PC-3 (cell line): Measurements from ENCODE around the gene NOP53. TPM values are rescaled to one million over a fixed set of nuclear protein-coding genes. Genes with fewer than 3 reads are reported as not detected.
"Not testable (repeated sequence)": the region's sequence is repeated elsewhere in the genome, so short reads cannot be mapped to it uniquely, and the experiment has no call there.

Source experiments
- ATAC-seq: fragments of 200-7000 bp; cut with Tn5 transposase; 2 replicates; pipeline ENCODE4 v1.9.1; 2020; ENCODE audit warnings: mild to moderate bottlenecking, moderate library complexity
- BruUV-seq: library from RNA; stranded (reverse); fragments of 400-500 nt; replicated peaks from 2 replicates; lab custom pipeline; 2021; lab: Mats Ljungman, UMichigan
- CTCF ChIA-PET: fragments of 300-600 bp; sonication (Branson Sonifier 250); formaldehyde crosslinking; loops from one replicate; lab custom pipeline; 2022; ENCODE audit warnings: antibody characterized with exemption; lab: Charles Lee
- POLR2A ChIA-PET: fragments of 300-600 bp; sonication (Branson Sonifier 250); formaldehyde crosslinking; loops from one replicate; lab custom pipeline; 2022; ENCODE audit warnings: antibody characterized with exemption; ENCODE audit not compliant: unreplicated experiment; lab: Charles Lee
- DNase-seq: peaks from one replicate; pipeline ENCODE4 v3.0.0-alpha.2; 2015
- H2AFZ ChIP-seq: fragments of 300-600 bp; sonication (generic); 2 replicates; pipeline ENCODE4 v1.6.0; 2016; ENCODE audit warnings: antibody characterized with exemption, low read length
- H3F3A ChIP-seq: fragments of 300-600 bp; sonication (generic); one replicate; pipeline ENCODE4 v1.6.0; 2017; ENCODE audit warnings: antibody characterized with exemption, low read length, control low read depth, mild to moderate bottlenecking; ENCODE audit not compliant: unreplicated experiment
- H3K27ac ChIP-seq: fragments of 300-600 bp; sonication (generic); 2 replicates; pipeline ENCODE4 v1.5.1; 2016; ENCODE audit warnings: mild to moderate bottlenecking, low read length
- H3K27me3 ChIP-seq: fragments of 300-600 bp; sonication (generic); 2 replicates; pipeline ENCODE4 v1.6.1; 2016; ENCODE audit warnings: low read length, mixed read lengths
- H3K36me3 ChIP-seq: fragments of 300-600 bp; sonication (generic); 2 replicates; pipeline ENCODE4 v1.6.1; 2016; ENCODE audit warnings: low read depth, mixed run types, low read length, mixed read lengths
- H3K4me1 ChIP-seq: fragments of 300-600 bp; sonication (generic); 2 replicates; pipeline ENCODE4 v1.5.1; 2016; ENCODE audit warnings: low read length; ENCODE audit not compliant: insufficient read depth
- H3K4me2 ChIP-seq: fragments of 300-600 bp; sonication (generic); 2 replicates; pipeline ENCODE4 v1.6.0; 2016; ENCODE audit warnings: low read length
- H3K4me3 ChIP-seq: fragments of 300-600 bp; sonication (generic); 2 replicates; pipeline ENCODE4 v1.5.1; 2016; ENCODE audit warnings: mild to moderate bottlenecking, low read length, mixed read lengths
- H3K79me2 ChIP-seq: fragments of 300-600 bp; sonication (generic); 2 replicates; pipeline ENCODE4 v1.6.1; 2017; ENCODE audit warnings: low read length, mixed read lengths
- H3K9ac ChIP-seq: fragments of 300-600 bp; sonication (generic); 2 replicates; pipeline ENCODE4 v1.6.0; 2016; ENCODE audit warnings: mild to moderate bottlenecking, low read length
- H3K9me2 ChIP-seq: fragments of 300-600 bp; sonication (generic); replicated peaks from 2 replicates; pipeline ENCODE4 v1.6.1; 2016; ENCODE audit warnings: mixed run types, low read length, mixed read lengths
- H3K9me3 ChIP-seq: fragments of 300-600 bp; sonication (generic); 2 replicates; pipeline ENCODE4 v1.6.1; 2016; ENCODE audit warnings: low read length, mixed read lengths
- H4K20me1 ChIP-seq: fragments of 300-600 bp; sonication (generic); 2 replicates; pipeline ENCODE4 v1.6.1; 2016; ENCODE audit warnings: low read length, mixed read lengths
- EZH2 ChIP-seq: fragments of 300-600 bp; sonication (generic); IDR thresholded peaks from one replicate; pipeline ENCODE4 v1.6.1; 2017; ENCODE audit warnings: antibody characterized with exemption, mild to moderate bottlenecking, low read length; ENCODE audit not compliant: unreplicated experiment
- EZH2phosphoT487 ChIP-seq: fragments of 300-600 bp; sonication (generic); IDR thresholded peaks from 2 replicates; pipeline ENCODE4 v1.6.1; 2018; ENCODE audit warnings: mild to moderate bottlenecking, antibody characterized with exemption, low read length, borderline replicate concordance
- intact Hi-C: fragments of 100-400 bp; cut with micrococcal nuclease; formaldehyde crosslinking; loops from 2 replicates; pipeline ENCODE4 v1.9.0; 2023
- total RNA-seq: library from RNA; depleted of rRNA; stranded (reverse); fragments of >200 nt; gene quantifications from 2 replicates; pipeline ENCODE4 v1.2.3, GENCODE V29; 2014
- TF ChIP-seq, protein P1 (sequence below): fragments of 300-600 bp; sonication (generic); conservative IDR thresholded peaks from 2 replicates; pipeline ENCODE4 v1.5.1; 2017; ENCODE audit warnings: antibody characterized with exemption, low read depth, mild to moderate bottlenecking, low read length

NOP53 gene
- total RNA-seq, 1 experiment from 2014 or later, result 61.5 TPM

DNA sequence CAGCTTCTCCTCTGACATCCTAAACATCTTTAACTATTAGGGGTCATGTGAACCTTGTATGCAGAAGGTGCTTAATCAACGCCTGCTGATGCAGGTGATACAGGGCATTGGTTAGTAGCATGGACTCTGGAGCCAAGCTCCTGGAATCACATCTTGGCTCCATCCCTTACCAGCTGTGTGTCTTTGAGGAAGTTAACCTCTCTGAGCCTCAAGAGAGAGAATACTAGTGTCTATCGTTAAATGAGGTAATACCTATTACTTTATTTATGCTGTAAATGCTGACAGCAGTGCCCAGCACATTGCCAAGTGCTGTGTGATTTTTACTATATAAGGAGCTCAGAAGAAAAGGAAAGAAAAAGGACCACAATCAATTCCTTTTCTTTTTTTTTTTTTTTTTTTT, 22.0 kb downstream of the NOP53 start:
- POLR2A ChIA-PET, result interaction anchor here (0.6 kb wide), 1 partner anchor 72 kb away, joined by 6 read pairs; no protein-coding TSS in a partner anchor
- no TSS peak for BruUV-seq
- Histone ChIP-seq H3F3A (no peaks in the 10 kb centered on the region), H3K9ac (no peak overlapping the region), H3K79me2 (no peaks in the 10 kb centered on the region), H2AFZ (no peak overlapping the region), H3K36me3 (no peaks in the 10 kb centered on the region), H3K27me3 (no peaks in the 10 kb centered on the region), H3K27ac (no peak overlapping the region), H4K20me1 (no peaks in the 10 kb centered on the region), H3K4me3 (no peak overlapping the region), H3K4me1 (no peaks in the 10 kb centered on the region), H3K9me2 (no peaks in the 10 kb centered on the region), H3K4me2 (no peak overlapping the region), H3K9me3 (no peaks in the 10 kb centered on the region)
- DNase-seq (no peak), ATAC-seq (no peak)
- intact Hi-C loops, result no loop called here
- TF ChIP-seq, protein P1, sequence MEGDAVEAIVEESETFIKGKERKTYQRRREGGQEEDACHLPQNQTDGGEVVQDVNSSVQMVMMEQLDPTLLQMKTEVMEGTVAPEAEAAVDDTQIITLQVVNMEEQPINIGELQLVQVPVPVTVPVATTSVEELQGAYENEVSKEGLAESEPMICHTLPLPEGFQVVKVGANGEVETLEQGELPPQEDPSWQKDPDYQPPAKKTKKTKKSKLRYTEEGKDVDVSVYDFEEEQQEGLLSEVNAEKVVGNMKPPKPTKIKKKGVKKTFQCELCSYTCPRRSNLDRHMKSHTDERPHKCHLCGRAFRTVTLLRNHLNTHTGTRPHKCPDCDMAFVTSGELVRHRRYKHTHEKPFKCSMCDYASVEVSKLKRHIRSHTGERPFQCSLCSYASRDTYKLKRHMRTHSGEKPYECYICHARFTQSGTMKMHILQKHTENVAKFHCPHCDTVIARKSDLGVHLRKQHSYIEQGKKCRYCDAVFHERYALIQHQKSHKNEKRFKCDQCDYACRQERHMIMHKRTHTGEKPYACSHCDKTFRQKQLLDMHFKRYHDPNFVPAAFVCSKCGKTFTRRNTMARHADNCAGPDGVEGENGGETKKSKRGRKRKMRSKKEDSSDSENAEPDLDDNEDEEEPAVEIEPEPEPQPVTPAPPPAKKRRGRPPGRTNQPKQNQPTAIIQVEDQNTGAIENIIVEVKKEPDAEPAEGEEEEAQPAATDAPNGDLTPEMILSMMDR, result no peak
- no peak for TF ChIP-seq EZH2
- TF ChIP-seq EZH2phosphoT487, result no peak
- CTCF ChIA-PET, result no interaction called here

DNA sequence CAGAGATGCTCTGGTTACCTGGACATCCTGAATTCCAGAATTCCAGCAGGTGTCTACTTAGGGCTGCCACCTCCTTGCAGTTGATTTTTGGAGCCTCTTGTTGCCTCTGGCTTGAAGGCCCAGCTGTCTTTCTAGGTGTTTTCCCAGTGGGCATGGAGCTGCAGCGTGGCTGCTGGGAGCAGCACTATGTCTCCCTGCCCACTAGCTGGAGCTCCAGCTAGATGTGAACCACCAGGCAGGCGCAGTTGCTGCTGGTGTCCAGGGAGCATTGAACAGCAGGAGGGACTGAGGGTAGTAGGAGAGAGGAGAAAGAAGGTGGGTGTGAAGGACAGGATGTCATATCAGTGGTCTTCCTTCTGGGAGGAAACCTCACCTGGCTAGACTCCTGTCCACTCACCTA, 23.3 kb downstream of the NOP53 start:
- no peak overlapping the region for H3K27ac ChIP-seq
- H3K4me2 ChIP-seq, result no peak overlapping the region
- H3F3A ChIP-seq, result no peaks in the 10 kb centered on the region
- no peak for DNase-seq
- no peaks in the 10 kb centered on the region for H3K9me3 ChIP-seq
- no peaks in the 10 kb centered on the region for H4K20me1 ChIP-seq
- intact Hi-C loops, result no loop called here
- H3K27me3 ChIP-seq, result no peaks in the 10 kb centered on the region
- no peak for ATAC-seq
- no peaks in the 10 kb centered on the region for H3K4me1 ChIP-seq
- H3K9ac ChIP-seq, result no peak overlapping the region
- no peaks in the 10 kb centered on the region for H3K79me2 ChIP-seq
- TF ChIP-seq EZH2 (no peak), EZH2phosphoT487 (no peak)
- TF ChIP-seq, protein P1, result no peak
- H3K4me3 ChIP-seq, result no peak overlapping the region
- CTCF ChIA-PET, result interaction anchor here (0.5 to 0.7 kb wide), 2 partner anchors 21 to 101 kb away, joined by 3 to 4 read pairs; no protein-coding TSS in a partner anchor
- BruUV-seq, result no TSS peak
- POLR2A ChIA-PET, result no interaction called here
- H2AFZ ChIP-seq, result no peak overlapping the region
- no peaks in the 10 kb centered on the region for H3K9me2 ChIP-seq
- no peaks in the 10 kb centered on the region for H3K36me3 ChIP-seq

- Histone ChIP-seq H3K9me3 (no peaks in the 10 kb centered on the region), H3K4me3 (no peak overlapping the region), H3K79me2 (no peaks in the 10 kb centered on the region), H3F3A (no peaks in the 10 kb centered on the region), H3K27me3 (no peaks in the 10 kb centered on the region), H4K20me1 (no peaks in the 10 kb centered on the region), H3K27ac (no peak overlapping the region), H3K9ac (no peak overlapping the region), H3K9me2 (no peaks in the 10 kb centered on the region), H3K4me2 (no peak overlapping the region), H3K4me1 (no peaks in the 10 kb centered on the region), H2AFZ (no peak overlapping the region), H3K36me3 (no peaks in the 10 kb centered on the region)
- ChIA-PET CTCF (no interaction called here), POLR2A (no interaction called here)
- TF ChIP-seq EZH2 (no peak), EZH2phosphoT487 (no peak)
- TF ChIP-seq, protein P1, result no peak
- no peak for DNase-seq
- intact Hi-C loops, result no loop called here
- BruUV-seq, result no TSS peak
- no peak for ATAC-seq
These were observed 24.2 kb downstream of the NOP53 start for GRCh38 chr19:47769534-47769933.

GRCh38 chr19:47771291-47771690, 25.9 kb downstream of the NOP53 start:
- H3K4me2 ChIP-seq, H3K9me3 ChIP-seq, H4K20me1 ChIP-seq, POLR2A ChIA-PET, H2AFZ ChIP-seq, intact Hi-C loops, H3F3A ChIP-seq, H3K79me2 ChIP-seq, H3K36me3 ChIP-seq, H3K4me3 ChIP-seq, H3K27ac ChIP-seq, CTCF ChIA-PET, ATAC-seq, H3K27me3 ChIP-seq, BruUV-seq, H3K9me2 ChIP-seq, H3K9ac ChIP-seq, H3K4me1 ChIP-seq, DNase-seq: not testable (repeated sequence)
